ENCODE data around the gene LANCL3. TPM values are rescaled to one million over a fixed set of nuclear protein-coding genes. Genes with fewer than 3 reads are reported as not detected.

LANCL3 gene
- total and polyA plus RNA-seq, 2 donors (not counting 1 experiment from before 2014, with no cell fraction given) = 0.04 to 0.12 TPM

GRCh38 chrX:37640142-37640541 is 68.7 kb downstream of the LANCL3 start:
- H3K4me2 ChIP-seq (replicated peaks; ENCODE audit: low read depth, low read length, poor library complexity, severe bottlenecking) = no peak overlapping the region
- intact Hi-C loops (cut with micrococcal nuclease) = no loop called here
- H3K4me1 Mint-ChIP-seq = no peaks in the 10 kb centered on the region
- no peaks in the 10 kb centered on the region for H3K36me3 ChIP-seq (replicated peaks in 1 of 2; ENCODE audit: control extremely low read depth in 1 of 2, control insufficient read depth in 1 of 2, extremely low read depth in 1 of 2, insufficient read depth in 2 of 2, low read length in 1 of 2)
- no peaks in the 10 kb centered on the region for H3K9me3 Mint-ChIP-seq (ENCODE audit: insufficient read depth)
- H3K27ac ChIP-seq (ENCODE audit: low read length in 2 of 2) = no peak overlapping the region
- H2AFZ ChIP-seq (ENCODE audit: insufficient read depth, low read depth, low read length, poor library complexity, severe bottlenecking) = no peak overlapping the region
- CTCF ChIA-PET = no interaction called here
- H3K4me3 ChIP-seq (ENCODE audit: control extremely low read depth in 1 of 5, extremely low read depth in 1 of 5, insufficient read depth in 1 of 5, low read depth in 2 of 5, low read length in 4 of 5) = no peak overlapping the region
- no peaks in the 10 kb centered on the region for H3K79me2 ChIP-seq (ENCODE audit: control insufficient read depth, insufficient read depth, low read length)
- no peak overlapping the region for H3K27ac Mint-ChIP-seq
- no peak for TF ChIP-seq CTCF (IDR thresholded peaks at IDR 0.05)
- TF ChIP-seq EZH2 (IDR thresholded peaks at IDR 0.05; ENCODE audit: borderline replicate concordance, insufficient read depth, low read depth, low read length, poor library complexity, severe bottlenecking) = no peak
- H3K27me3 ChIP-seq (replicated peaks in 1 of 4; ENCODE audit: control extremely low read depth in 1 of 4, control insufficient read depth in 3 of 4, insufficient read depth in 4 of 4, low read length in 3 of 4) = peaks cover 0 to 4% (median 0%) of the 10 kb centered on the region in 4 experiments
- WGBS (ENCODE audit: insufficient coverage) = no CpG with 5 or more reads among the region's 5 CpGs
- no peaks in the 10 kb centered on the region for H3K27me3 Mint-ChIP-seq
- no peak overlapping the region for H3K9ac ChIP-seq (ENCODE audit: low read length)
- no peaks in the 10 kb centered on the region for H3K4me1 ChIP-seq (ENCODE audit: control insufficient read depth in 2 of 2, insufficient read depth in 2 of 2, low read length in 2 of 2)
- POLR2A ChIA-PET = no interaction called here
- H3K4me3 Mint-ChIP-seq = no peak overlapping the region
- DNase-seq (no peak), ATAC-seq (ENCODE audit: low read depth) (no peak)
- no peaks in the 10 kb centered on the region for H3K9me3 ChIP-seq (ENCODE audit: control extremely low read depth in 1 of 3, control insufficient read depth in 2 of 3, insufficient read depth in 1 of 3, low read length in 2 of 3)
- H4K20me1 ChIP-seq (ENCODE audit: control insufficient read depth, insufficient read depth, low read length, poor library complexity, severe bottlenecking) = no peaks in the 10 kb centered on the region

GRCh38 chrX:37641859-37642258 is 70.4 kb downstream of the LANCL3 start:
- ATAC-seq (ENCODE audit: low read depth) (no peak), DNase-seq (no peak)
- Histone ChIP-seq H3K4me2 (replicated peaks; ENCODE audit: low read depth, low read length, poor library complexity, severe bottlenecking) (no peak overlapping the region), H3K4me1 (ENCODE audit: control insufficient read depth in 2 of 2, insufficient read depth in 2 of 2, low read length in 2 of 2) (no peaks in the 10 kb centered on the region), H4K20me1 (ENCODE audit: control insufficient read depth, insufficient read depth, low read length, poor library complexity, severe bottlenecking) (no peaks in the 10 kb centered on the region), H3K36me3 (replicated peaks in 1 of 2; ENCODE audit: control extremely low read depth in 1 of 2, control insufficient read depth in 1 of 2, extremely low read depth in 1 of 2, insufficient read depth in 2 of 2, low read length in 1 of 2) (no peaks in the 10 kb centered on the region), H2AFZ (ENCODE audit: insufficient read depth, low read depth, low read length, poor library complexity, severe bottlenecking) (no peak overlapping the region), H3K4me3 (ENCODE audit: control extremely low read depth in 1 of 5, extremely low read depth in 1 of 5, insufficient read depth in 1 of 5, low read depth in 2 of 5, low read length in 4 of 5) (no peak overlapping the region), H3K9me3 (ENCODE audit: control extremely low read depth in 1 of 3, control insufficient read depth in 2 of 3, insufficient read depth in 1 of 3, low read length in 2 of 3) (no peaks in the 10 kb centered on the region), H3K27ac (ENCODE audit: low read length in 2 of 2) (no peak overlapping the region), H3K79me2 (ENCODE audit: control insufficient read depth, insufficient read depth, low read length) (no peaks in the 10 kb centered on the region), H3K9ac (ENCODE audit: low read length) (no peak overlapping the region), H3K27me3 (replicated peaks in 1 of 4; ENCODE audit: control extremely low read depth in 1 of 4, control insufficient read depth in 3 of 4, insufficient read depth in 4 of 4, low read length in 3 of 4) (peaks cover 0 to 4% (median 0%) of the 10 kb centered on the region in 4 experiments)
- Mint-ChIP-seq H3K4me1 (no peaks in the 10 kb centered on the region), H3K27ac (no peak overlapping the region), H3K4me3 (no peak overlapping the region), H3K27me3 (no peaks in the 10 kb centered on the region), H3K9me3 (ENCODE audit: insufficient read depth) (no peaks in the 10 kb centered on the region)
- WGBS (ENCODE audit: insufficient coverage) = 78% methylated on average over 2 of the region's 3 CpGs
- intact Hi-C loops (cut with micrococcal nuclease) = no loop called here
- CTCF ChIA-PET = no interaction called here
- POLR2A ChIA-PET = no interaction called here
- TF ChIP-seq CTCF (IDR thresholded peaks at IDR 0.05) (no peak), EZH2 (IDR thresholded peaks at IDR 0.05; ENCODE audit: borderline replicate concordance, insufficient read depth, low read depth, low read length, poor library complexity, severe bottlenecking) (no peak)

All from B cell (primary cell).